GDM1 (cell line): ENCODE results near the gene METRNL.
"Not testable (repeated sequence)": the region's sequence is repeated elsewhere in the genome, so short reads cannot be mapped to it uniquely, and the experiment has no call there.

ENCODE experiments used
- DNase-seq: peaks from one replicate; lab custom pipeline; 2025; lab: John Stamatoyannopoulos, UW

METRNL gene

DNA sequence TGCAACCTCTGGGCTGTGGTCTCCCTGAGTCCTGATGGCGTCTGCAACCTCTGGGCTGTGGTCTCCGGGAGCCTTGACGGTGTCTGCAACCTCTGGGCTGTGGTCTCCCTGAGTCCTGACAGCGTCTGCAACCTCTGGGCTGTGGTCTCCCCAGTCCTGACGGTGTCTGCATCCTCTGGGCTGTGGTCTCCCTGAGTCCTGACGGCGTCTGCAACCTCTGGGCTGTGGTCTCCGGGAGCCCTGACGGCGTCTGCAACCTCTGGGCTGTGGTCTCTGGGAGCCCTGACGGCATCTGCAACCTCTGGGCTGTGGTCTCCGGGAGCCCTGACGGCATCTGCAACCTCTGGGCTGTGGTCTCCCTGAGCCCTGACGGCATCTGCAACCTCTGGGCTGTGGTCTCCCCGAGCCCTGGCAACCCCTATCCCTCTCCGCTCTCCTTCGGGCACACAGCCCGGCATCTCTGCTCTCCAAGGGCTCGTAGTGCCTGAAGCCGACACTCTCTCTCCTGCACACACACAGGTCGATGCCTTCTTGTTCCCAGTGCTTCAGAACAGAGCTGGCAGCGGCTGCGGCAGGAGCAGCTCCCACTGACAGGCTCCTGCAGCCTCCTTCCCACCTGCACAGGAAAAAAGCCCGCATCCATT is 45.6 kb downstream of the METRNL start:
- no peak for DNase-seq

DNA sequence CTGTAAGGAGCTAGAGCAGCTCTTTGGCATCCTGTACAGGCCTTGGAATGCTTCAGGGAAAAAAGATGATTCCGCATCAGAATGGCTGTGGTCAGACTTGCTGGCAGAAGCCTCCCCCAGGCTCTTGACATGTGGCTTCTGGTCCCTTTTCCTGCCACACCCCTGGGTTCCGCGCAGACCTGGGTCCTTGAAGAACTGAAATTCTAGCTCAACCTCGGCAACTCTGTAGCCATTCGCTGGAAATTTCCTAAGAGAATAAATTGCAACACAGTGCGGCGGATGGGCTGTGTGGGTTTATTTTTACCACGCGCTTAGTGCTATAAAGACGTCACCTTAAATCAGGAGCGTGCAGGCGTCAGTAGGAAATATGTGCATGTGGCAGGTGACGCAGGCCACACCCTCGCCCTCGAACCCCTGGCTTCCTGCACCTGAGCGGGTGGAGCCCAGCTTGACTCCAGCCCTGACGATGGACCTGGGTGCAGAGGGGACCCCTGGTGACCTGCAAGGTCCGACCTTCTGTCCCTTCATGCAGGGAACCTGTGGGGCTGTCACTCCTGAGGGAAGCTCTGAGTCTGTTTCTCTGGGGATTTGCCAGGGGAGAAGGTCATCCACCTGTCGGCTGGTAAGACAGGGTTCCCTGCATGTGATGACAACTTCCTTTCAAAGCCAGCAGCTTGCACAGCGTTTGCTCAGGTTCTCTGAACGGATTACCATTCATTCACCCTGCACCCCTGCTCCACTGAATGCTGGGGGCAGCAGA is 46.3 kb downstream of the METRNL start:
- no peak for DNase-seq

DNA sequence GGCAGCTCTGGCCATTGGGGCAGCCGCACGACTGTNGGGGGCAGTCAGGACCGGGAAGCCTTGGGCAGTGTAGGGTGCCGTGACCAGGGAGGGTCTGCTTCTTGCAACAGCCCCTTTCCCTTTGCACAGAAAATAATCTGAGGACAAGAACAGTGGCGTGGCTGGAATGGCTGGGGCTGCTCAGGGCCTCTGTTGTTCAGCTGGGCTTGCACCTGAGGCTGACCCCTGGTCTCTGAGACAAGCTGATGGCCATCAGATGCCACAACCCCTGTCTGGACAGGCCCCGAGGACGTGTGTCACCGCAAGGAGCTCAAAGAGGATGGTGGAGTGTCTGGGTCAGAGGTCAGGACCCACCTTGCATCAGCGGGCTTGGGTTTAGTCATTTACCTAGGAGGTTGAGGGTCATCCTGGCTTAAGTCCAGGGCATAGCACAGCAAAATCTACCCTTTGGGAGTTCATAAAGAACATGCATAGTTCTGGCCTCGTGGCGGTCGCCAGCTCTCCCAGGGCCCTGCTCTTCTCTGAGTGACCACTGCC is 46.9 kb downstream of the METRNL start:
- DNase-seq = no peak

DNA sequence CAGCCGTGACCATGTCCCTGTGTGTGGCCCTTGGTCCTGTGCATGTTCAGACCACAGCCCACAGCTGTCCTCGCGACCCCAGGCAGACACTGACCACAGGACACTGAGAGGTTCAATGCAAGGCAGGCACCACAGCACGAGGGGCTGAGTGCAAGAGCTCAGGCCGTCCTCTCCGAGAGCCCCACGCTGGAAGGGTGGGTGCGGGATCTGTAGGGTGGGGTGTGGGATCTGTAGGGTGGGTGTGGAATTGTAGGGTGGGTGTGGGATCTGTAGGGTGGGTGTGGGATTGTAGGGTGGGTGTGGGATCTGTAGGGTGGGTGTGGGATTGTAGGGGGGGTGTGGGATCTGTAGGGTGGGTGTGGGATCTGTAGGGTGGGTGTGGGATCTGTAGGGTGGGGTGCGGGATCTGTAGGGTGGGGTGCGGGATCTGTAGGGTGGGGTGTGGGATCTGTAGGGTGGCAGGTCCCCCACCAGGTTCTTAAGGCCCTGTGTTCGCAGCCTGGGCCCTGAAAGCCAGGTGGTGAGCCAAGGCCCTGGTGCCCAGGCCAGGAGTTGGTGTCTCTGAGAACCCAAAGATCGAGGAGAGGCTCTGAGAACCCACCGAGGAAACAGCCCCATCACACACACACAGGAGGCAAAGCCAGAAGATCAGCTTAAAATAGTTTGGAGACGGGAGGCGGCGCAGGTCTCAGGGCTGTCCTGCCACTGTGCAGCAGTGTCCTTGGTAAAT is 48.2 kb downstream of the METRNL start:
- no peak for DNase-seq

DNA sequence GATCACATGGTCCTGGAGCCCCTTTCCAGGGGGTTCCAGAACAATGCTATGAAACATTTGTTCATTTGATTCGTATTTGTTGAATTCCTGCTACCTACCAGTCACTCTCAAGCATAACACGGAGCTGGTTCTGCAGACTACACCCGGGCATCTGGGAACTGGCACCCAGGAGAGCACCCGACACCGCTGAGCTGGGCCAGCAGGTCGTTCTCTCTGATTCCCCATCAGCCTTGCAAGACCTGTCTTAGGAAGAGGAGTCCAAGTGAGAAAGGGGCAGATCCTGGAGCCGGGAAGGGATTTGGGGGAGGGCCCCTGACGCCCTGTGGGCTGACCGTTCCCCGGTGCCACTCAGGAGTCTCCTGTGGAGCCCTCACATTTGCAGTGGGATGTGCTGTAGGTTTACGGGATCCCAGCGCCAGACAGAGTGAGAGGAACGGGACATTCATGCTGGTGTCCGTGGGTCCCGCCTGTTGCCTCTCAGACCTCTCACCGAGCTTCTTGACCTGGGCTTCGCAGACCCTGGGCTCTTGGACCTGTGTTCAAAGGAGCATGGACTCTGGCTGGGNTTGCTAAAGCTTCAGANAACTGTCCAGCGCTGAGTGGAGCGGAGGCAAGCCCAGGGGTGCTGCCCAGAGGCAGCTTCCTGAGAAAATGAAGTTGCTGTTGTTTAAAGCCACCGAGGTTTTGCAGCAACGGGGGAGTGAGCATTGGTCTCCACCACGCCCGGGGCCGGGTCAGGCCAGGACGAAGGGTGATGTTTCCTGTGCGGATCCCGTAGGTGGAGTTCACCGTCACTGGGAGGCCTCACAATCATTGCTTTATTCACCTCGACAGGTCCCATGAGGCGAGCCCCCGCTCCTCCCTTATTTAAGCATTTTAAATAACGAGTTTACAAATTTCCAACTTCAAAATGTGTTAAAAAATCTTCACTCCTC is 49.2 kb downstream of the METRNL start:
- no peak for DNase-seq

DNA sequence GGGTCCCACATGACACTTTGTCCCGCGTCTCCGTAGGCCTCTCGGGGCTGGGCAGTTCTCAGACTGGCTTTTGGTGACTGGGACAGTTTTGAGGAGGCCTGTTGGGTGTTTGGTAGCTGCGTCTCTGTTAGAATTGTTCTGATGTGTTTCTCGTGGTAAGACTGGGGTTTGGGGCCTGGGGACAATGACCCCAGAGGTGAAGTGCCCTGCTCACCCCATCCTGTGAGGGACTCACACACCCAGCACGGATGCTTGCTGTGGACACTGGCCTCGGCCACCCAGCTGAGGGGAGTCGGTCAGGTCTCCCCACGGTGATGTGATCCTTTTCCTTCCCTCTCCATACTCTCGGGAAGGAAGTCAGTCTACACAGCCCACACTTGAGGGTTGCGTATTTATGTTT is 50.3 kb downstream of the METRNL start:
- DNase-seq = no peak

DNA sequence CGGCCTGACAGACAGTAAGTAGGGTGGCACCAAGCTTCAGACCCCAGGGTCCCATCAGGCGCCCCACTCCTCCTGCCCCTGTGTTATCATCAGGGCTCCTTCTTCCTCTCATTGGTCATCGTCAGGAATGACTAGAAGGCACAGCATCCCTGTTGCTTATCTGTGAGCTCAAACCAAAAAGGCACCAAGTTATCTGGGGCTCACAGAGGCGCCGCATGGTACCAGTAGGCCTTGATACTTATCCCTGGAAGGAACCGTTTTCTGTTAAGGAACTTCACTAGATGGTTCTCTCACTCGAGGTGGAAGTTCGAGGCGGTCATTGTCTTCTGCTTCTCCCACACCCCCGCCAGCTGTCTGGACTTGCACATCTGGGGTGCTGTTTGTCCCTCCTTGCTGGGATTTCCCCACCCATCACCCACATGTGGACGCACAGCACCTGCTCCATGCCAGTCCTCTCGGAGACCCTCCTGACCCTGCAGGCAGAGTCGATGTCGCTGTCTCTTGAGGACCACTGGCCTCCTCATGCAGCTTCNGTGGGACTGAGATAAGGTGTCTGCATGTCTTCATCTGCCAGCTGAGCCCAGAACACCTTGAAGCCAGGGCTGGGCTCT is 52.1 kb downstream of the METRNL start:
- no peak for DNase-seq

DNA sequence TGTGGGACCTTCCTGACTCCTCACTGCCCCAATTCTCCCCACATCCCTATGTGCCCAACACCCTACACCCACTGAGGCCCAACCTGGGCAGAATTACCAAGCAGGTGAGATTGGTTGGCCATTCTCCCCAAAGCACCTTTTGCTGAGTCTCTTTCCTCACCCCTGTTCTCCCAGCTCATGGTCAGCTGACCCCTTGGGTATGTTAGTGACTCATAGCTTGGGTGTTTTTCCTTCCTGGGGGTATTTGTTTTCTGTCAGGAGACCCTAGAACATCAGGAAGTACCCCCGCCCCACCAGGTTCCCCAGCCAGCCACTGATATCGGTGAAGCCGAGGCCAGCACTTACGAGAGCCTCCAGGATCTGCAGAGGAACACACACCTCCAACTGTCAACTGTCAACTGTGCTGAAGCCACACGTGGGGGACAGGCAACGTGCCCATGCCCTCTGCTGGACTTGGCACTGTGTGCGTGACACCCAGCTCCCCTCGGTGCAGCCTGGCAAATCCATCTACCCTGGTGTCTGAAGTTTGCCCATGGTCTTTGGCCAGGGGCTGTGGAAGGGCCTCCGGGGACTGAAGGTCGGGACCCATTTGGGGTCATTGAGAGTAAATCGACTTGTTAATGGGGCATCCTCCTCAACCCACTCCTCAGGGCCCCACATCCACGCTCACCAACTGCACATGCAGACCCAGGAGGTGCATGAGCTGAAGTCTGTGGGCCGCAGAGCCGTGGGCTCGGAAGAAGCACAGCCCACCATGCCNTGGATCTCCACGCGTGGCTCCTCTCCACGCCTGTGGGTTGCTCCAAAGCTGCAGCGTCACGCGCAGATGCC is 53.1 kb downstream of the METRNL start:
- DNase-seq = no peak

DNA sequence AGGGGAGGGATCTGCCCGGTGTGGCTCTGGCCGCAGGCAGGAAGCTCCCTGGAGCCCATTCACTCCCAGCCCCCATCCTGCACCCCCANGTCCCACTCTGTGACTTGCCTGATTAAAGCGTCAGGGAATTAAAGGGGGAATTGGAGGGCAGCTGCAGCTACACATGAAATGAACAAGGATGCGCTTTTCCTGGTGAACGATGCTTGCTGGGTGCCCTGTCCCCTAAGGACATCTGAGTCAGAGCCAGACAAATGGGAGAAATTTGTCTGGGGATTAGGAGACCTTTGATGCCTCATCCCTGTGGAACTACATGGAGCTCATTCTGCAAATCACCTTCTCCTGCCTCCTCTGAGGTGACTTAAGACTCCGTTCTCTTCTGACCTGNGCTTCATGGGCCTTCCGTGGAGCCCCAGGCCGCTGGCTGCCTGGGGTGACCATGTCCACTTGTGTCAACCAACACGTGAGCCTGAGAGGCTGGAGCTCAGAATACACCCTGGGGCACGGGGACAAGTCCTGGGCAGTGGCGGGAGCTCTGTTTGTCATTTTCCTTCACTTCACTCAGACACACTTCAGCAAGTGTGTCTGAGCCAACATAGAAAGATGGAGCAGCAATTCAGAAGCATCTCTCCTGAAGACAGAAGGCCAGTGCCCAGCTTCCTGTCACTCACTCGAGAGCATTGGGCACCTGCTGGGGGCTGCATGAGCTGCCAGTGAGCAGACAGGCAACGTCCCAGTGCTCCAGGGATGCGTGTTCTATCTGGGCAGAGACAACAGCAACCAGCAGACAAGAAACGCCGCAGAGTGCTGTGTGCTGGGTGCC is 54.1 kb downstream of the METRNL start:
- no peak for DNase-seq

DNA sequence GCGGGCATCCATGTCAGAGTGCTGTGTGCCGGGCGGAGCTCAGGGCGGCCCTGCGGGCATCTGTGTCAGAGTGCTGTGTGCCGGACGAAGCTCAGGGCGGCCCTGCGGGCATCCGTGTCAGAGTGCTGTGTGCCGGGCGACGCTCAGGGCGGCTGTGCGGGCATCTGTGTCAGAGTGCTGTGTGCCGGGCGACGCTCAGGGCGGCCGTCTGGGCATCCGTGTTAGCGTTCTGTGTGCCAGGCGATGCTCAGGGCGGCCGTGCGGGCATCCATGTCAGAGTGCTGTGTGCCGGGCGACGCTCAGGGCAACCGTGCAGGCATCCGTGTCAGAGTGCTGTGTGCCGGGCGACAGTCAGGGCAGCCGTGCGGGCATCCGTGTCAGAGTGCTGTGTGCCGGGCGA is 55.0 kb downstream of the METRNL start:
- not testable (repeated sequence) for DNase-seq

DNA sequence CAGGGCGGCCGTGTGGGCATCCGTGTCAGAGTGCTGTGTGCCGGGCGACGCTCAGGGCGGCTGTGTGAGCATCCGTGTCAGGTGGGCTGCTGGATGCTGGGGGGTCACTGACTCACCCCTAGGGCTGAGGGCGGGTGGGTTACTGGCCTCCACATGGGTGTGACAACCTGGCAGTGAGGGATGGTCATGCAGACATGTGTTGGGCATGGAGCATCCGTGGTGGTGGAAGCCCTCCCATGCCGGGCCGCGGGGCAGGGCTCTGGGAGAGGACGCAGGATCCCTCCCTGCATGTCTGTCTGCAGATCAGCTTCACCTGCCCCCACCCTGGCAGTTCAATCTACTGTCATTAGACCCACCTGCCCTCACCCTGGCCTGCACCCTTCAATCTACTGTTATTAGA is 56.3 kb downstream of the METRNL start:
- DNase-seq = no peak

DNA sequence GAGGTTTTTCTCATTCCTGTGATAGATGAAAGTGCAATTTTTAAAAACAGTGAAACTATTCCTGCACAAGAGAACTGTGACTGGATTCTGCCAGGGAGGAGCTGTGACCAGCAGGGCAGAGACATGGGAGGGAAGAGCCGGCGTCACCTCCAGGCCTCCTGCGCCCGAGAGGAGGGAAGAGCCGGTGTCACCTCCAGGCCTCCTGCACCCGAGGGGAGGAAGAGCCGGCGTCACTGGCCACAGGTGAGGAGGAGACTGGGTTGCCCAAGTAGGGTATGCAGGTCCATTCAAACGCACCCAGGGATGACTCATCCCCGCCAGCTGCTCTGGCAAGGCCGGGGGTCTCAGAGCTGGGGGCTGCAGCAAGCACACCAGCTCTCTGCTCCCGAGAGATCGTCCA is 56.7 kb downstream of the METRNL start:
- DNase-seq = no peak

DNA sequence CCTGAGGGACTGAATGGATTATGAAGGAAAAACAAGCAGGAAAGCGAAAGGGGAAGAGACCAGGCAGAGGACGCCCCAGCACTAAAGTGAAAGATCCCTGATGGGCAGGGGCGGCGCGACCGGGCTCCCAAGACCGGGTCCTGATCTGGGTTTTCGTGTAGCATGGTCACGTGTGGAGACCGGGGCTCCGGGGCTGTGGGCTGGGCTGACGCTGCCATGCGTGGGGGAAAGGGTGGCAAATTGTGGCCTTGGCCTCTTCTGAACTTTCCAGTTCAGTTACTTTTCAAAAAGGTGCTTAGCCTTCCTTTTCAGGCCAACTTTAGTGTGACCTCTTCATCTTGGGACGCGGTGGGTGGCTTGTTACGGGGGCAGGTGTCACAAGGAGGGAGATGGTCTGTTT is 57.5 kb downstream of the METRNL start:
- DNase-seq = no peak

DNA sequence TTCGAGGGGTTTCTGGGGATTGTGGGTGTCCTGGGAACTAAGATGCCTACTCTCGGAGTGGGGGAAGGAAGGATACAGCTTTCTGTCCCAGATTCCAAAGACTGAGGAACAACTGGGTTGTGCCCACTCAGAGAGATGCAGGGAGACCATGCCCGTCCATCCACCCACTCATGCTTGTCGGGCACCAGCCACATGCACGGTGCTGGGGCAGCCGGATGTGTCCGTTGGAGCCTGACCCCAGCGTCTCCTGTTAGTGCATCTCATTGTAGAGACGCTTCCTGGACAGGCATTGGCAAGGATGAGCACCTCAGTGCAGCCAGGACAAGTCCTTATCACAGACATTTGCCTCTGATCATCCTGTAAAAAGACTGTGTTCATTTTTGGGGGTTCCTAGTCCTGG is 58.1 kb downstream of the METRNL start:
- no peak for DNase-seq

DNA sequence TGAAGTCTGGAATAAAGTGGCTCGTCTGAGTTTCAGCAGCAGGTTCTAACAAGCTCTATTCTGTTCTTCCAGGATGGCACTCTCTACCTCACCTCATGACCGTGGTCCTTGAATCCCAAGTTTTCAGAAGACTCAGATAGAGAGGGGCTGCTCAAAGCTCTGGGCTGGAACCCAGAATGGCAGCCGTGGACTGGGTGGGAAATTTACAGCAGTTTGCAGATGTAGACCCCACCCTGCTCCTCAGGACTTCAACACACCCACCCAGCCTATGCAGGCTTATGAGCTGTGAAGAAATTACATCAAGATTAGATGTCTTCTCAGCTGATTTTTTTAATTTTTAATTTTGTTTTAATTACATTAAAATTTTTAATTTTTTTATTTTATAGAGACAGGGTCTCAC is 59.4 kb downstream of the METRNL start:
- no peak for DNase-seq

DNA sequence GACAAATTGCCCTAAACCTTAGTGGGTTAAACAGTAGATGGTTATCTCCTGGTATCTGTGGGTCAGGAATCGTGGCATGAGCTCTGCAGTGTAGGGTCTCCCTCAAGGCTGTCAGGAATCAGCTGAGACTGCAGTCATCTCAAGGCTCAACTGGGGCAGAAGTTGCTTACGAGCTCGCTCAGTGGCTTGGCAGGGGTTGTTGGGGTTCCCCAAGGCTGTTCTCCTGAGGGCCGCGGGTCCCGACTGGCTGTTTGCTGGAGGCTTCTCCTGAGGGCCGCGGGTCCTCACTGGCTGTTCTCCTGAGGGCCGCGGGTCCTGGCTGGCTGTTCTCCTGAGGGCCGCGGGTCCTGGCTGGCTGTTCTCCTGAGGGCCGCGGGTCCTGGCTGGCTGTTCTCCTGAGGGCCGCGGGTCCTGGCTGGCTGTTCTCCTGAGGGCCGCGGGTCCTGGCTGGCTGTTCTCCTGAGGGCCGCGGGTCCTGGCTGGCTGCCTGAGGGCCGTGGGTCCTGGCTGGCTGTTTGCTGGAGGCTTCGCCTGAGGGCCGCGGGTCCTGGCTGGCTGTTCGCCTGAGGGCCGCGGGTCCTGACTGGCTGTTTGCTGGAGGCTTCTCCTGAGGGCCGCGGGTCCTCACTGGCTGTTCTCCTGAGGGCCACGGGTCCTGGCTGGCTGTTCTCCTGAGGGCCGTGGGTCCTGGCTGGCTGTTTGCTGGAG is 60.3 kb downstream of the METRNL start:
- not testable (repeated sequence) for DNase-seq

DNA sequence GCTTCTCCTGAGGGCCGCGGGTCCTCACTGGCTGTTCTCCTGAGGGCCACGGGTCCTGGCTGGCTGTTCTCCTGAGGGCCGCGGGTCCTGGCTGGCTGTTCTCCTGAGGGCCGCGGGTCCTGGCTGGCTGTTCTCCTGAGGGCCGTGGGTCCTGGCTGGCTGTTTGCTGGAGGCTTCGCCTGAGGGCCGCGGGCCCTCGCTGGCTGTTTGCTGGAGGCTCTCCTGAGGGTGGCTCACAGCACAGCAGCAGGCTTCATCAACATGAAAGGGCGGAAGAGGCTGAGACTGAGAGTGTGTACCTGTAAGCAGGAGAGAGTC is 60.8 kb downstream of the METRNL start:
- DNase-seq = not testable (repeated sequence)

DNA sequence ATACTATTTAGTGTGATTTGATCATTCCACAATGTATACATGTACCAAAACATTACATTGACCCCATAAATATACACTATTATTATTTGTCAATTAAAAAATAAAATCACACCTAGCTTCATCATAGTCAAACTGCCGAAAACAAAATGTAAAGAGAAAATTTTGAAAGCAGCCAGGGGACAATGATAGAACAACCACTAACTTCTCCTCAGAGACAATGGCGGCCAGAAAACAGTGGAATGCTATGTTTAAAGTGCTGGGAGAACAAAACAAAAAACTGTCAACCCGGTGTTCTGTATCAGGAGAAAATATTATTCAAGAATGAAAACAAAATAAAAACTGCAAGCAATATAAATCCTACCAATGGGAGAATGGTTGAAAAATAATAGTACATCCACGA is 63.2 kb downstream of the METRNL start:
- no peak for DNase-seq

DNA sequence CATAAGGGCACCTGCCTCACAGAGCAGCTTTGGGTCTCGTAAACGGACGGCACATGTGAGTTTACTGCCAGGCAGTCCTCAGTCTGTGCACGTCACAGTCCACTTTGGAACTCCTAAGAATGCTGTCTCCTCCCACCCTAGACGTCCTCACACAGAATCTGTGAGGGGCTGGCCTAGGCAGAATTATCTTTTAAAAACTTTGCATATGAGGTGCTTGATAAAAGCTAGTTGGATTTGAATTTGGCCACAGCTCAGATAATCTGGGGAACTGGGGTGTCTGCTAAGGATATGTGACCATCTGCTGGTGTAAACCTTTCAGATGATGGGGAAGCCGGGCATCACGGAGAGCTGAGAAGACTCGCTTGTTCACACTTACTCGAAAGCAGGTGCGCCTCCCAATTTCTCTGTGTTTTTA is 64.4 kb downstream of the METRNL start:
- no peak for DNase-seq
